Activated CD4-positive, alpha-beta T cell treated with anti-CD3 and anti-CD28 coated beads, Interleukin-10, Interleukin-2, amounts not matched to agents 100 ng/mL and 50 ng/mL, durations not matched to agents 16 hours and 8 hours (primary cell): ENCODE data around the gene PFDN6.
A peak's percentile ranks its signal among the peaks of the same experiment; 100 is the strongest.
"Not testable (repeated sequence)": the region's sequence is repeated elsewhere in the genome, so short reads cannot be mapped to it uniquely, and the experiment has no call there.

Source experiments
- DNase-seq: peaks from one replicate; pipeline ENCODE4 v3.0.0-alpha.2; 2020

PFDN6 gene

GRCh38 chr6:33273924-33274902 lies 15.2 kb upstream of the PFDN6 start:
- no peak for DNase-seq

GRCh38 chr6:33275795-33276580 lies 13.4 kb upstream of the PFDN6 start:
- peak; percentile 49 for DNase-seq

GRCh38 chr6:33276581-33276863 lies 12.9 kb upstream of the PFDN6 start:
- no peak for DNase-seq

DNA sequence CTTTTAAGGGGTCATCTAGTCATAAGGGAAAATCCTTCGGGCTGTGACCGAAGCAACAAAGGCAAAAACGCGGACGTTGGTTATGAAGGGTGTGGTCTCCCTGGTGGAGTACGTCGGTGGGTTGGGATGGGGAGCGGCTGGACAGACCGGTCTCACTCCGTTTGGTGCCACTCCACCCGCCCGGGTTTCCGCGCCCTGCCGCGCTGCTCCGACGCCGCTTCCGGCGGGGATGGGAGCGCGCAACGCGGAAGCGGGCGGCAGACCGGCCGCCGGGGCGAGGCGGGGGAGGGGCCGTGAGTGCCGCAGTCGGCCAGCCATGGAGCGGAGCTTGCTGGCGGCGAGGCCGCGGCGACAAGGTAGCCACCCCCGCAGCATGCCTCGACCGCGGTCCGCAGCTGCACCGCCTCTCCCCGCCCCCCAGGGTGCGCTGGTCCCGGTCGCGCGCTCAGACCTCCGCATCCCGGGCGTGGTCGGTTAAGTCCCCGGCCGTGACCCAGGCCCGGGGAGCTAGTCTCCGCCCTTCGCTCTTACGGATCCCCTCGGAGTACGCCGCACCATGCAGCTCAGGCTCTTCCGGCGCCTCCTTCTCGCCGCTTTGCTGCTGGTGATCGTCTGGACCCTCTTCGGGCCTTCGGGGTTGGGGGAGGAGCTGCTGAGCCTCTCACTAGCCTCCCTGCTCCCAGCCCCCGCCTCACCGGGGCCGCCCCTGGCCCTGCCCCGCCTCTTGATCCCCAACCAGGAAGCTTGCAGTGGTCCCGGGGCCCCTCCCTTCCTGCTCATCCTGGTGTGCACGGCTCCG lies 12.3 kb upstream of the PFDN6 start, which contains the start of gene B3GALT4:
B3GALT4 (plus strand) TSS at position 260 of the 799 bp plus-strand sequence; CDS start at position 557, 297 bp downstream.
- DNase-seq = peak; percentile 90

DNA sequence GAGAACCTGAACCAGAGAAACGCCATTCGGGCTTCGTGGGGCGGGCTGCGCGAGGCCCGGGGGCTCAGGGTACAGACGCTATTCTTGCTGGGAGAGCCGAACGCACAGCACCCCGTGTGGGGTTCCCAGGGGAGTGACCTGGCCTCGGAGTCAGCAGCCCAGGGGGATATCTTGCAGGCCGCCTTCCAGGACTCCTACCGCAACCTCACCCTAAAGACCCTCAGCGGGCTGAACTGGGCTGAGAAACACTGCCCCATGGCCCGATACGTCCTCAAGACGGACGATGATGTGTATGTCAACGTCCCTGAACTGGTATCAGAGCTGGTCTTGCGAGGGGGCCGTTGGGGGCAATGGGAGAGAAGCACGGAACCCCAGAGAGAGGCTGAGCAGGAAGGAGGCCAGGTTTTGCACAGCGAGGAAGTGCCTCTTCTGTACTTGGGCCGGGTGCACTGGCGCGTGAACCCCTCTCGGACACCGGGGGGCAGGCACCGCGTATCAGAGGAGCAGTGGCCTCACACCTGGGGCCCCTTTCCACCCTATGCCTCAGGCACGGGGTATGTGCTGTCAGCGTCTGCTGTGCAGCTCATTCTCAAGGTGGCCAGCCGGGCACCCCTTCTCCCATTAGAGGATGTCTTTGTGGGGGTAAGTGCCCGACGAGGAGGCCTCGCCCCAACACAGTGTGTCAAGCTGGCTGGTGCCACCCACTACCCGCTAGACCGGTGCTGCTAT lies 11.6 kb upstream of the PFDN6 start:
- DNase-seq = peak; percentile 52

- DNase-seq = no peak
These were observed 11.0 kb upstream of the PFDN6 start for GRCh38 chr6:33278392-33278741.

DNA sequence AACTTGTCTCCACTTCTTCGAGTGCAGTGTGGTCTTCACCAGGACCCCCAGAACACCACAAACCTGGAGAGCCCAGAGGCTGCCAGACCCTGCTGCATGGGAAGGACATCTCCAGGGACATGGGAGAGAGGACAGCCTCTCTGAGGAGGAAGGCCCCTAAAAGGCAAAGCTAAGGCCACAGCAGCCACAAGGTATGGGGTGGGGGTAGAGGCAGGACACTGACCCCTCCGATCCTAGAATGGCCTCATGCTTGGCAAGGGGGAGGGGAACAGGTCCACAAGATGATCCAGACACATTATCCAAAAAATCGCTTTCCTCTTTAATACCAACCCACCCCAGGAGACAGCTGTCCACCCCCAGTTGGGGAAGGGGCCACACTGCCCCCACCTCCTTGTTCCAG lies 10.6 kb upstream of the PFDN6 start:
- DNase-seq = no peak

DNA sequence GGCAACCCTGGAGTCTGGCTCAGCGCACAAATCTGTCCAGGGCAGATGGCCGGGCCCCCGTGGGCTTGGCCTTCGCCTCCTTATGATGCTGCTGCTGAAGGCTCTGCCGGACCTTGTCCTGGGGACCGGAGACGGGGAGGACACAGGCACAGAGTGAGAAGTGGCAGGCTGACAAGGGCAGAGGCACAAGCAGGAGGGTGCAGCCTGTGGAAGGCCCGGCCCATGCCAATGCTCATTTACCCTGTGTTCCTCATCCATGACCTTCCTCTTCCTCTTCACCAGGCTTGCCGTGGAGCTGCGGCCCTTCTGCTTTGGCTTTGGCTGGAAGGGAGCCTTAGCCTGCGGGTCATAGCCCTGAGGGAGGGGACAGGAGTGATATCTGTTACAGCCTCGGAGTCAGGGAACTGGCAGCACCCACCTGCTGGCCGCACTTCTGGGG lies 10.1 kb upstream of the PFDN6 start:
- no peak for DNase-seq

GRCh38 chr6:33279971-33280511 lies 9.4 kb upstream of the PFDN6 start:
- DNase-seq = no peak

GRCh38 chr6:33280539-33280938 lies 8.9 kb upstream of the PFDN6 start:
- no peak for DNase-seq

DNA sequence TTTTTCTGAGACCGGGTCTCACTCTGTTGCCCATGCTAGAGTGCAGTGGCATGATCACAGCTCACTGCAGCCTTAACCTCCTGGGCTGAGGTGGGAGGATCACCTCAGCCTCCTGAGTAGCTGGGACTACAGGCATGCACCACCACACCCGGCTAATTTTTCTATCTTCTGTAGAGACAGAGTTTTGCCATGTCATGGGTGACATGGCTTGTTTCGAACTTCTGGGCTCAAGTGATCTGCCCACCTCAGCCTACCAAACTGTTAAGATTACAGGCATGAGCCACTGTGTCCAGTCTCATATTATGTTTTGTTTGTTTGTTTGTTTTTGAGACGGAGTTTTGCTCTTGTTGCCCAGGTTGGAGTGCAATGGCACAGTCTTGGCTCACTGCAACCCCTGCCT lies 4.2 kb upstream of the PFDN6 start:
- DNase-seq = not testable (repeated sequence)

- DNase-seq = no peak
These were observed 2.2 kb upstream of the PFDN6 start for GRCh38 chr6:33286946-33287914.

- DNase-seq = no peak
These were observed 1.1 kb upstream of the PFDN6 start for GRCh38 chr6:33288141-33288920.

- no peak for DNase-seq
These were observed 449 bp downstream of the PFDN6 start for GRCh38 chr6:33289784-33290315.

- DNase-seq = no peak
These were observed 1.1 kb downstream of the PFDN6 start for GRCh38 chr6:33290459-33290858.

GRCh38 chr6:33292996-33293682 lies 3.7 kb downstream of the PFDN6 start:
- DNase-seq = no peak

- DNase-seq = no peak
These were observed 4.9 kb downstream of the PFDN6 start for GRCh38 chr6:33294086-33294823.

GRCh38 chr6:33295621-33296369 lies 6.4 kb downstream of the PFDN6 start:
- no peak for DNase-seq
